GM19397 (cell line): ENCODE results near the gene NECTIN2.
"Not testable (repeated sequence)": the region's sequence is repeated elsewhere in the genome, so short reads cannot be mapped to it uniquely, and the experiment has no call there.

Experiments
- ATAC-seq: cut with Tn5 transposase; IDR thresholded peaks from one replicate; pipeline ENCODE4 v1.9.1; 2021; ENCODE audit warnings: mild to moderate bottlenecking, moderate library complexity; ENCODE audit not compliant: unreplicated experiment

The NECTIN2 gene

GRCh38 chr19:44816301-44816700, 29.8 kb upstream of the NECTIN2 start:
- ATAC-seq, result no peak

GRCh38 chr19:44817725-44818465, 28.2 kb upstream of the NECTIN2 start:
- no peak for ATAC-seq

- ATAC-seq, result no peak
These were observed 27.5 kb upstream of the NECTIN2 start for GRCh38 chr19:44818466-44819031.

GRCh38 chr19:44819246-44819832, 26.8 kb upstream of the NECTIN2 start:
- ATAC-seq, result no peak

GRCh38 chr19:44820648-44821609, 25.2 kb upstream of the NECTIN2 start:
- no peak for ATAC-seq

GRCh38 chr19:44822177-44822576, 23.9 kb upstream of the NECTIN2 start:
- ATAC-seq, result no peak

GRCh38 chr19:44822670-44823372, 23.3 kb upstream of the NECTIN2 start:
- ATAC-seq, result no peak

- ATAC-seq, result no peak
These were observed 22.8 kb upstream of the NECTIN2 start for GRCh38 chr19:44823373-44823698.

- ATAC-seq, result no peak
These were observed 21.3 kb upstream of the NECTIN2 start for GRCh38 chr19:44824761-44825160.

- ATAC-seq, result not testable (repeated sequence)
These were observed 13.2 kb upstream of the NECTIN2 start for GRCh38 chr19:44832875-44833274.

- ATAC-seq, result not testable (repeated sequence)
These were observed 11.7 kb upstream of the NECTIN2 start for GRCh38 chr19:44834399-44834798.

- no peak for ATAC-seq
These were observed 6.8 kb upstream of the NECTIN2 start for GRCh38 chr19:44839276-44839675.

- no peak for ATAC-seq
These were observed 5.3 kb upstream of the NECTIN2 start for GRCh38 chr19:44840811-44841210.

GRCh38 chr19:44841231-44841630, 4.9 kb upstream of the NECTIN2 start:
- ATAC-seq, result no peak

- no peak for ATAC-seq
These were observed 848 bp upstream of the NECTIN2 start for GRCh38 chr19:44845286-44845611.

GRCh38 chr19:44846455-44847143, 502 bp downstream of the NECTIN2 start:
- no peak for ATAC-seq

GRCh38 chr19:44847144-44848035, 1.3 kb downstream of the NECTIN2 start:
- ATAC-seq, result no peak

GRCh38 chr19:44848036-44848811, 2.1 kb downstream of the NECTIN2 start:
- no peak for ATAC-seq
